K562 (cell line): ENCODE results near the gene OR2H2. TPM values are rescaled to one million over a fixed set of nuclear protein-coding genes. Genes with fewer than 3 reads are reported as not detected.

Source experiments
- ATAC-seq: fragments of 200-7000 bp; cut with Tn5 transposase; 3 replicates; pipeline ENCODE4 v1.9.1; 2020; ENCODE audit warnings: moderate library complexity
- BruUV-seq: library from RNA; stranded (reverse); fragments of 400-500 nt; replicated peaks from 2 replicates; lab custom pipeline; 2021; lab: Mats Ljungman, UMichigan
- CTCF ChIA-PET: fragments of 300-600 bp; formaldehyde crosslinking; extraction: SDS; loops from one replicate; lab custom pipeline; 2021; ENCODE audit warnings: low intra/inter-chr PET ratio; lab: Yijun Ruan, JAX
- POLR2A ChIA-PET: fragments of 300-600, 350-650 bp; sonication (Branson Sonifier 250); formaldehyde crosslinking; extraction: SDS; loops from one replicate; lab custom pipeline; 2021; ENCODE audit warnings: antibody characterized with exemption, inconsistent platforms; lab: Yijun Ruan, JAX
- DNase-seq, 4 experiments: peaks; one replicate each; pipeline versions ENCODE4 v3.0.0 to v3.0.0-alpha.2; 2011 to 2018; ENCODE audit warnings: low spot score in 3 of 4, mixed read lengths in 3 of 4; ENCODE audit errors: extremely low read depth in 1 of 4
- FAIRE-seq: peaks from 2 replicates; lab custom pipeline; 2011; peaks lifted over from hg19 to GRCh38; lab: Jason Lieb, UNC
- H2AFZ ChIP-seq: 2 replicates; pipeline ENCODE4 v1.6.0; 2011; ENCODE audit warnings: low read depth, low read length, control low read depth, inconsistent platforms
- H3K27ac ChIP-seq: fragments of 200-600 bp; 3 replicates; pipeline ENCODE4 v1.8.0; 2011; ENCODE audit warnings: low read depth, mild to moderate bottlenecking, control low read depth, inconsistent platforms, low read length, moderate library complexity, mixed read lengths; ENCODE audit errors: extremely low read depth
- H3K27me3 ChIP-seq, 2 experiments: fragments of 300-600 bp in 1 of 2; 2 replicates in 1 of 2; 3 replicates in 1 of 2; pipeline versions ENCODE4 v1.6.0 to v1.8.0; 2011; ENCODE audit warnings: inconsistent platforms in 2 of 2, low read length in 2 of 2, mild to moderate bottlenecking in 1 of 2, mixed read lengths in 1 of 2, moderate library complexity in 1 of 2; ENCODE audit not compliant: control insufficient read depth in 2 of 2, insufficient read depth in 2 of 2
- H3K36me3 ChIP-seq: fragments of 300-600 bp; 3 replicates; pipeline ENCODE4 v1.8.0; 2011; ENCODE audit warnings: mild to moderate bottlenecking, low read length, inconsistent platforms; ENCODE audit not compliant: control insufficient read depth, insufficient read depth
- H3K4me1 ChIP-seq, 2 experiments: fragments of 200-600 bp in 1 of 2; replicated peaks in 1 of 2; 2 replicates in 1 of 2; 3 replicates in 1 of 2; pipeline versions ENCODE4 v1.5.1 to v1.8.0; 2011; ENCODE audit warnings: inconsistent platforms in 2 of 2, low read length in 2 of 2, mild to moderate bottlenecking in 1 of 2, mixed read lengths in 1 of 2, moderate library complexity in 1 of 2; ENCODE audit not compliant: control insufficient read depth in 2 of 2, insufficient read depth in 2 of 2
- H3K4me2 ChIP-seq: 2 replicates; pipeline ENCODE4 v1.6.1; 2011; ENCODE audit warnings: low read length, control low read depth, inconsistent platforms, mixed read lengths; ENCODE audit not compliant: insufficient read depth
- H3K4me3 ChIP-seq: fragments of 200-600 bp; sonication (generic), shearing (Covaris generic); 2 replicates; pipeline ENCODE4 v1.5.1; 2016; ENCODE audit warnings: control low read depth, inconsistent platforms
- H3K79me2 ChIP-seq: fragments of 200-600 bp; 3 replicates; pipeline ENCODE4 v1.8.0; 2011; ENCODE audit warnings: low read length, inconsistent platforms; ENCODE audit not compliant: control insufficient read depth, insufficient read depth
- H3K9ac ChIP-seq, 2 experiments: 2 replicates each; pipeline versions ENCODE4 v1.6.0 to v1.6.1; 2011; ENCODE audit warnings: low read depth in 2 of 2, low read length in 2 of 2, control low read depth in 1 of 2, inconsistent platforms in 1 of 2, mild to moderate bottlenecking in 1 of 2, mixed read lengths in 1 of 2; ENCODE audit not compliant: insufficient read depth in 1 of 2
- H3K9me1 ChIP-seq: one replicate; pipeline ENCODE4 v1.6.0; 2011; ENCODE audit warnings: inconsistent platforms, mild to moderate bottlenecking, low read length, moderate library complexity; ENCODE audit not compliant: control insufficient read depth, insufficient read depth
- H3K9me3 ChIP-seq: replicated peaks from 2 replicates; pipeline ENCODE4 v1.5.1; 2011; ENCODE audit warnings: low read depth, low read length, inconsistent platforms; ENCODE audit not compliant: control insufficient read depth, insufficient read depth
- H4K20me1 ChIP-seq: replicated peaks from 2 replicates; pipeline ENCODE4 v1.6.1; 2011; ENCODE audit warnings: low read length, inconsistent platforms, mixed read lengths; ENCODE audit not compliant: control insufficient read depth, insufficient read depth
- C11orf30 ChIP-seq: fragments of 450-650 bp; IDR thresholded peaks from 2 replicates; pipeline ENCODE4 v1.6.1; 2016; ENCODE audit warnings: low read depth, mild to moderate bottlenecking
- HNRNPH1 ChIP-seq: fragments of 200-400 bp; formaldehyde crosslinking; optimal IDR thresholded peaks from 2 replicates; pipeline ENCODE3; 2017; ENCODE audit warnings: low read depth, mild to moderate bottlenecking, low read length, moderate library complexity
- JUNB ChIP-seq: fragments of 450-650 bp; formaldehyde crosslinking; conservative IDR thresholded peaks from 2 replicates; pipeline ENCODE4 v1.4.0; 2020; ENCODE audit warnings: mild to moderate bottlenecking
- MAFG ChIP-seq: fragments of 450-650 bp; conservative IDR thresholded peaks from 2 replicates; pipeline ENCODE4 v1.6.1; 2016; ENCODE audit warnings: missing genetic modification characterization, missing compliant biosample characterization
- MEF2D ChIP-seq: conservative IDR thresholded peaks from 2 replicates; pipeline ENCODE4 v1.6.1; 2016; ENCODE audit warnings: low read depth, missing genetic modification characterization, missing compliant biosample characterization
- MTA2 ChIP-seq: fragments of 450-650 bp; IDR thresholded peaks from 2 replicates; pipeline ENCODE4 v1.6.1; 2016; ENCODE audit warnings: low read depth
- NFIC ChIP-seq: fragments of 450-650 bp; IDR thresholded peaks from 2 replicates; pipeline ENCODE4 v1.6.1; 2017; ENCODE audit warnings: mild to moderate bottlenecking, inconsistent platforms
- PRMT5 ChIP-seq: sonication (generic); formaldehyde crosslinking; IDR thresholded peaks from 2 replicates; pipeline ENCODE4 v1.5.0; 2020; ENCODE audit warnings: missing genetic modification reagents
- SPI1 ChIP-seq: IDR thresholded peaks from 2 replicates; pipeline ENCODE4 v1.6.1; 2011; ENCODE audit warnings: low read depth, low read length, control low read depth, borderline replicate concordance
- U2AF1 ChIP-seq: fragments of 200-400 bp; formaldehyde crosslinking; optimal IDR thresholded peaks from 2 replicates; pipeline ENCODE3; 2017; ENCODE audit warnings: mild to moderate bottlenecking, low read depth, low read length, moderate library complexity
- ZNF316 ChIP-seq: fragments of 450-650 bp; IDR thresholded peaks from 2 replicates; pipeline ENCODE4 v1.6.1; 2016
- ZNF408 ChIP-seq: fragments of 250-450 bp; sonication (Bioruptor Pico); IDR thresholded peaks from 2 replicates; pipeline ENCODE4 v1.4.0; 2020; ENCODE audit warnings: low read depth, mild to moderate bottlenecking, moderate library complexity
- ZNF57 ChIP-seq: fragments of 450-650 bp; formaldehyde crosslinking; IDR thresholded peaks from 2 replicates; pipeline ENCODE4 v1.4.0; 2020; ENCODE audit warnings: mild to moderate bottlenecking, moderate library complexity
- WGBS: fragments of 100-300 bp; shearing (Covaris generic); methylation state at CpG from one replicate; pipeline ENCODE4 v1.1.6; 2016; ENCODE audit warnings: low coverage, mixed read lengths; ENCODE audit not compliant: insufficient coverage; ENCODE audit errors: missing lambda C conversion rate; 5-methylcytosine and 5-hydroxymethylcytosine counted together
- in situ Hi-C: fragments of 300-500 bp; cut with MboI; formaldehyde crosslinking; loops from 4 replicates; pipeline ENCODE4 v1.15.0; 2018; ENCODE audit warnings: inconsistent platforms, mixed read lengths
- intact Hi-C: fragments of 100-400 bp; cut with micrococcal nuclease; formaldehyde crosslinking; loops from 2 replicates; pipeline ENCODE4 v1.14.2; 2022
- polyA plus RNA-seq, 8 experiments: library from polyadenylated mRNA; depleted of rRNA in 4 of 8; stranded (reverse) in 5 of 8; unstranded in 3 of 8; fragments of >200 nt; fragmentation: Nextera tagmentation in 2 of 8; fragmentation: Illumina TruSeq in 1 of 8; extraction: Ambion mirVana in 2 of 8; extraction: Trizol in 1 of 8; gene quantifications; 2 replicates each; pipeline versions ENCODE4 v1.2.1 to v1.2.3, GENCODE V29; 2011 to 2014; ENCODE audit warnings: inconsistent platforms in 1 of 8, missing spikeins in 1 of 8
- total RNA-seq, 7 experiments: library from RNA; depleted of rRNA in 6 of 7; stranded (reverse); fragments of >200 nt in 6 of 7; fragmentation: Illumina TruSeq in 2 of 7; extraction: Trizol in 2 of 7; gene quantifications; 2 replicates each; pipeline versions ENCODE4 v1.2.1 to v1.2.3, GENCODE V29; 2011 to 2021; ENCODE audit warnings: low replicate concordance in 1 of 7
- TF ChIP-seq, protein P1 (sequence below): IDR thresholded peaks from 2 replicates; pipeline ENCODE4 v1.6.1; 2011; ENCODE audit not compliant: insufficient read length; ENCODE audit errors: extremely low read depth
- TF ChIP-seq, protein P2 (sequence below): sonication (generic); formaldehyde crosslinking; IDR thresholded peaks from 2 replicates; pipeline ENCODE4 v1.8.0; 2022; ENCODE audit warnings: mild to moderate bottlenecking, missing genetic modification reagents
- TF ChIP-seq, protein P3 (sequence below), 3 experiments: fragments of 200-800 bp in 1 of 3; fragments of 250-450 bp in 1 of 3; fragments of 450-650 bp in 1 of 3; sonication (Bioruptor Pico) in 1 of 3; sonication (Bioruptor generic) in 1 of 3; formaldehyde crosslinking in 1 of 3; IDR thresholded peaks; 2 replicates each; pipeline versions ENCODE4 v1.6.1 to v1.8.0; 2016 to 2022; ENCODE audit warnings: mild to moderate bottlenecking in 2 of 3, missing genetic modification characterization in 2 of 3, missing compliant biosample characterization in 1 of 3, moderate library complexity in 1 of 3
- TF ChIP-seq, protein P4 (sequence below): fragments of 450-650 bp; IDR thresholded peaks from 2 replicates; pipeline ENCODE4 v1.6.1; 2018; ENCODE audit warnings: mild to moderate bottlenecking, low read depth; ENCODE audit not compliant: partially characterized antibody

OR2H2 gene
- total and polyA plus RNA-seq, 9 of the 15 experiments (the other 6 are each of a cell fraction or from before 2014, with no cell fraction given) = not detected

DNA sequence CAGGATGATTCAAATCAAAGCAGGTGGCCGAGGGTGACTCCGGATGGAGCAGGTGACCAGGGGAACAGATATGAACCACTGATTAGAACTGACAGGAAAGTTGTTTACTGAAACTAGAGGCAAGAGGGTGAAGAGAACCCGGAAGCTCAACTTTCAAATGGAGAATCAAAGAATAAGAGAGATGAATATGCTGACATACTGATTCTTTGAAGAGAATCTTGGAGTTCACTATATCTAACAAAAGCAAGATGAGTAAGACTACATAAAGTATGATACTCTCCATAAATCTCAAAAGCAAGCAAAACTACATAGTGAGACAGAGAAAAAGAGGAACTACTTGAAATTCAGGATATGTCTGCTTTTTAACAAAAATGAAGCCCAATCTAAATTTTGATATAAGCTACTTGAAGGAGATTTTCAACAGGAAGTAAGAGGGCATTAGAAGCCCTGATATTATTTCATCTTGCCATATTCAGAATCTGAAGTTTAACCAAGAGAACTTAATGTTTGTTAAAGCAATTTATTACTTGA is 21.4 kb upstream of the OR2H2 start:
- intact Hi-C loops (no loop called here), in situ Hi-C loops (no loop called here)
- ChIA-PET CTCF (no interaction called here), POLR2A (interaction anchor here (1.3 kb wide), 1 partner anchor 14 kb away, joined by 5 read pairs; no protein-coding TSS in a partner anchor)
- H3K27ac ChIP-seq = no peak overlapping the region
- ATAC-seq = no peak
- no peak for FAIRE-seq
- H3K27me3 ChIP-seq = peaks cover 13 to 21% of the 10 kb centered on the region in 2 experiments
- WGBS = 0% methylated on average over 3 of the region's 3 CpGs
- no peak overlapping the region for H2AFZ ChIP-seq
- no peaks in the 10 kb centered on the region for H3K9me3 ChIP-seq
- no peak overlapping the region for H3K4me3 ChIP-seq
- DNase-seq = no peak
- H4K20me1 ChIP-seq = no peaks in the 10 kb centered on the region
- H3K9me1 ChIP-seq = no peaks in the 10 kb centered on the region
- BruUV-seq = no TSS peak
- H3K4me2 ChIP-seq = no peak overlapping the region
- H3K36me3 ChIP-seq = no peaks in the 10 kb centered on the region
- H3K4me1 ChIP-seq = no peaks in the 10 kb centered on the region; a peak in 1 of 5 replicates
- no peak overlapping the region for H3K9ac ChIP-seq
- no peaks in the 10 kb centered on the region for H3K79me2 ChIP-seq
- TF ChIP-seq, protein P1, sequence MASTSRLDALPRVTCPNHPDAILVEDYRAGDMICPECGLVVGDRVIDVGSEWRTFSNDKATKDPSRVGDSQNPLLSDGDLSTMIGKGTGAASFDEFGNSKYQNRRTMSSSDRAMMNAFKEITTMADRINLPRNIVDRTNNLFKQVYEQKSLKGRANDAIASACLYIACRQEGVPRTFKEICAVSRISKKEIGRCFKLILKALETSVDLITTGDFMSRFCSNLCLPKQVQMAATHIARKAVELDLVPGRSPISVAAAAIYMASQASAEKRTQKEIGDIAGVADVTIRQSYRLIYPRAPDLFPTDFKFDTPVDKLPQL = no peak
- TF ChIP-seq, protein P2, sequence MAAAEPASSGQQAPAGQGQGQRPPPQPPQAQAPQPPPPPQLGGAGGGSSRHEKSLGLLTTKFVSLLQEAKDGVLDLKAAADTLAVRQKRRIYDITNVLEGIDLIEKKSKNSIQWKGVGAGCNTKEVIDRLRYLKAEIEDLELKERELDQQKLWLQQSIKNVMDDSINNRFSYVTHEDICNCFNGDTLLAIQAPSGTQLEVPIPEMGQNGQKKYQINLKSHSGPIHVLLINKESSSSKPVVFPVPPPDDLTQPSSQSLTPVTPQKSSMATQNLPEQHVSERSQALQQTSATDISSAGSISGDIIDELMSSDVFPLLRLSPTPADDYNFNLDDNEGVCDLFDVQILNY (CRISPR knock-in tag) = no peak
- no peak for TF ChIP-seq MTA2
- peak; percentile 66; the same call in 1 of the 2 replicates for TF ChIP-seq C11orf30
- TF ChIP-seq, protein P3, sequence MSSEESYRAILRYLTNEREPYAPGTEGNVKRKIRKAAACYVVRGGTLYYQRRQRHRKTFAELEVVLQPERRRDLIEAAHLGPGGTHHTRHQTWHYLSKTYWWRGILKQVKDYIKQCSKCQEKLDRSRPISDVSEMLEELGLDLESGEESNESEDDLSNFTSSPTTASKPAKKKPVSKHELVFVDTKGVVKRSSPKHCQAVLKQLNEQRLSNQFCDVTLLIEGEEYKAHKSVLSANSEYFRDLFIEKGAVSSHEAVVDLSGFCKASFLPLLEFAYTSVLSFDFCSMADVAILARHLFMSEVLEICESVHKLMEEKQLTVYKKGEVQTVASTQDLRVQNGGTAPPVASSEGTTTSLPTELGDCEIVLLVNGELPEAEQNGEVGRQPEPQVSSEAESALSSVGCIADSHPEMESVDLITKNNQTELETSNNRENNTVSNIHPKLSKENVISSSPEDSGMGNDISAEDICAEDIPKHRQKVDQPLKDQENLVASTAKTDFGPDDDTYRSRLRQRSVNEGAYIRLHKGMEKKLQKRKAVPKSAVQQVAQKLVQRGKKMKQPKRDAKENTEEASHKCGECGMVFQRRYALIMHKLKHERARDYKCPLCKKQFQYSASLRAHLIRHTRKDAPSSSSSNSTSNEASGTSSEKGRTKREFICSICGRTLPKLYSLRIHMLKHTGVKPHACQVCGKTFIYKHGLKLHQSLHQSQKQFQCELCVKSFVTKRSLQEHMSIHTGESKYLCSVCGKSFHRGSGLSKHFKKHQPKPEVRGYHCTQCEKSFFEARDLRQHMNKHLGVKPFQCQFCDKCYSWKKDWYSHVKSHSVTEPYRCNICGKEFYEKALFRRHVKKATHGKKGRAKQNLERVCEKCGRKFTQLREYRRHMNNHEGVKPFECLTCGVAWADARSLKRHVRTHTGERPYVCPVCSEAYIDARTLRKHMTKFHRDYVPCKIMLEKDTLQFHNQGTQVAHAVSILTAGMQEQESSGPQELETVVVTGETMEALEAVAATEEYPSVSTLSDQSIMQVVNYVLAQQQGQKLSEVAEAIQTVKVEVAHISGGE (CRISPR knock-in tag; IDR thresholded peaks at IDR 0.05) = no peak
- TF ChIP-seq MEF2D (tag) = no peak
- no peak for TF ChIP-seq HNRNPH1
- no peak for TF ChIP-seq U2AF1
- TF ChIP-seq, protein P4, sequence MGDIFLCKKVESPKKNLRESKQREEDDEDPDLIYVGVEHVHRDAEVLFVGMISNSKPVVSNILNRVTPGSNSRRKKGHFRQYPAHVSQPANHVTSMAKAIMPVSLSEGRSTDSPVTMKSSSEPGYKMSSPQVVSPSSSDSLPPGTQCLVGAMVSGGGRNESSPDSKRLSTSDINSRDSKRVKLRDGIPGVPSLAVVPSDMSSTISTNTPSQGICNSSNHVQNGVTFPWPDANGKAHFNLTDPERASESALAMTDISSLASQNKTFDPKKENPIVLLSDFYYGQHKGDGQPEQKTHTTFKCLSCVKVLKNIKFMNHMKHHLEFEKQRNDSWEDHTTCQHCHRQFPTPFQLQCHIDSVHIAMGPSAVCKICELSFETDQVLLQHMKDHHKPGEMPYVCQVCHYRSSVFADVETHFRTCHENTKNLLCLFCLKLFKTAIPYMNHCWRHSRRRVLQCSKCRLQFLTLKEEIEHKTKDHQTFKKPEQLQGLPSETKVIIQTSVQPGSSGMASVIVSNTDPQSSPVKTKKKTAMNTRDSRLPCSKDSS = no peak
- no peak for TF ChIP-seq NFIC
- TF ChIP-seq PRMT5 (CRISPR knock-in tag) = no peak
- TF ChIP-seq ZNF408 (CRISPR knock-in tag) = no peak
- 0 out of 2 replicates have a peak, but pooled peaks have one; percentile 8 for TF ChIP-seq MAFG
- peak; percentile 74 for TF ChIP-seq ZNF316
- TF ChIP-seq JUNB = no peak
- no peak for TF ChIP-seq ZNF57 (CRISPR knock-in tag)
- TF ChIP-seq SPI1 = no peak
